SK-N-SH (cell line): ENCODE results near the gene COL4A2.
"Not testable (repeated sequence)": the region's sequence is repeated elsewhere in the genome, so short reads cannot be mapped to it uniquely, and the experiment has no call there.

Experiments
- CHD2 ChIP-seq: fragments of 150-350 bp; IDR thresholded peaks from 2 replicates; pipeline ENCODE4 v1.6.1; 2018; ENCODE audit warnings: low read length; ENCODE audit not compliant: partially characterized antibody
- CTCF ChIP-seq: fragments of 200-600 bp; sonication (generic); IDR thresholded peaks from 2 replicates; pipeline ENCODE4 v1.6.1; 2017; ENCODE audit warnings: antibody characterized with exemption, mild to moderate bottlenecking, moderate library complexity
- ELF1 ChIP-seq: IDR thresholded peaks from 2 replicates; pipeline ENCODE4 v1.4.0; 2012
- EP300 ChIP-seq, 2 experiments: IDR thresholded peaks; 2 replicates each; pipeline versions ENCODE4 v1.4.0 to v1.6.1; 2012; ENCODE audit warnings: borderline replicate concordance in 1 of 2, low read depth in 1 of 2, low read length in 1 of 2
- EZH2phosphoT487 ChIP-seq: fragments of 200-600 bp; sonication (generic); IDR thresholded peaks from 2 replicates; pipeline ENCODE4 v1.6.1; 2017; ENCODE audit warnings: low read depth, mixed run types, mild to moderate bottlenecking, antibody characterized with exemption, moderate library complexity, borderline replicate concordance
- FOXJ3 ChIP-seq: sonication (generic); formaldehyde crosslinking; IDR thresholded peaks from 2 replicates; pipeline ENCODE4 v1.5.1; 2020; ENCODE audit warnings: mild to moderate bottlenecking, missing genetic modification reagents
- GABPA ChIP-seq: IDR thresholded peaks from 2 replicates; pipeline ENCODE4 v1.4.0; 2012; ENCODE audit warnings: low read depth, mild to moderate bottlenecking
- JUND ChIP-seq: IDR thresholded peaks from 2 replicates; pipeline ENCODE4 v1.4.0; 2012
- MAX ChIP-seq: IDR thresholded peaks from 2 replicates; pipeline ENCODE4 v1.4.0; 2012; ENCODE audit warnings: low read depth
- POLR2AphosphoS5 ChIP-seq: IDR thresholded peaks from 2 replicates; pipeline ENCODE4 v1.6.1; 2012; ENCODE audit warnings: low read depth, low read length
- REST ChIP-seq: IDR thresholded peaks from 2 replicates; pipeline ENCODE4 v1.6.1; 2012; ENCODE audit warnings: mild to moderate bottlenecking, low read depth, low read length, moderate library complexity
- SIN3A ChIP-seq: IDR thresholded peaks from 2 replicates; pipeline ENCODE4 v1.6.1; 2012; ENCODE audit warnings: low read depth, mild to moderate bottlenecking, low read length, moderate library complexity, borderline replicate concordance
- USF2 ChIP-seq: fragments of 150-350 bp; IDR thresholded peaks from 2 replicates; pipeline ENCODE4 v1.6.1; 2017; ENCODE audit warnings: antibody characterized with exemption, low read length, low read depth, borderline replicate concordance

- TF ChIP-seq USF2; CTCF; JUND; MAX; ELF1; POLR2AphosphoS5; SIN3A; REST; FOXJ3; CHD2; EP300 (IDR thresholded peaks at IDR 0.05; ENCODE audit: borderline replicate concordance in 1 of 2, low read depth in 1 of 2, low read length in 1 of 2); GABPA; EZH2phosphoT487: not testable (repeated sequence)
These were observed 88.5 kb downstream of the COL4A2 start for GRCh38 chr13:110395616-110396015.
